SHP77 treated with DMSO at 0.1 percent for 48 hours (cell line): ENCODE data around the gene NUP133.
A peak's percentile ranks its signal among the peaks of the same experiment; 100 is the strongest.
"Not testable (repeated sequence)": the region's sequence is repeated elsewhere in the genome, so short reads cannot be mapped to it uniquely, and the experiment has no call there.

Experiments used
- DNase-seq: peaks from one replicate; lab custom pipeline; 2025; lab: John Stamatoyannopoulos, UW

Gene NUP133

GRCh38 chr1:229508823-229509337 is 739 bp upstream of the NUP133 start:
- DNase-seq: peak; percentile 21

- DNase-seq: no peak
Measured at GRCh38 chr1:229507502-229507901, 639 bp downstream of the NUP133 start.

GRCh38 chr1:229506633-229507032 is 1.5 kb downstream of the NUP133 start:
- DNase-seq: no peak

GRCh38 chr1:229495782-229496181 is 12.4 kb downstream of the NUP133 start:
- DNase-seq: no peak

GRCh38 chr1:229487181-229487580 is 21.0 kb downstream of the NUP133 start:
- DNase-seq: no peak

- DNase-seq: no peak
Measured at GRCh38 chr1:229485318-229485717, 22.8 kb downstream of the NUP133 start.

GRCh38 chr1:229482511-229482910 is 25.6 kb downstream of the NUP133 start:
- DNase-seq: no peak

- no peak for DNase-seq
Measured at GRCh38 chr1:229480495-229480894, 27.6 kb downstream of the NUP133 start.

GRCh38 chr1:229479660-229480399 is 28.3 kb downstream of the NUP133 start:
- no peak for DNase-seq

- DNase-seq: no peak
Measured at GRCh38 chr1:229478852-229479251, 29.3 kb downstream of the NUP133 start.

GRCh38 chr1:229475859-229476258 is 32.3 kb downstream of the NUP133 start:
- not testable (repeated sequence) for DNase-seq

GRCh38 chr1:229474509-229474908 is 33.6 kb downstream of the NUP133 start:
- no peak for DNase-seq

- no peak for DNase-seq
Measured at GRCh38 chr1:229471175-229471574, 37.0 kb downstream of the NUP133 start.

- DNase-seq: no peak
Measured at GRCh38 chr1:229470406-229471043, 37.6 kb downstream of the NUP133 start.

- DNase-seq: no peak
Measured at GRCh38 chr1:229466887-229467286, 41.3 kb downstream of the NUP133 start.

- no peak for DNase-seq
Measured at GRCh38 chr1:229464672-229465071, 43.5 kb downstream of the NUP133 start.

- DNase-seq: no peak
Measured at GRCh38 chr1:229461032-229461668, 47.0 kb downstream of the NUP133 start.

GRCh38 chr1:229459815-229460214 is 48.3 kb downstream of the NUP133 start:
- DNase-seq: no peak

GRCh38 chr1:229457436-229457835 is 50.7 kb downstream of the NUP133 start:
- no peak for DNase-seq

GRCh38 chr1:229456016-229456415 is 52.1 kb downstream of the NUP133 start:
- DNase-seq: no peak

- no peak for DNase-seq
Measured at GRCh38 chr1:229454056-229454455, 54.1 kb downstream of the NUP133 start.

GRCh38 chr1:229452956-229453801 is 55.0 kb downstream of the NUP133 start:
- no peak for DNase-seq
